Measurements from ENCODE around the gene SLC23A1. TPM values are rescaled to one million over a fixed set of nuclear protein-coding genes. Genes with fewer than 3 reads are reported as not detected.

SLC23A1 gene
- total RNA-seq, 1 donor from 2014 or later, result not detected

GRCh38 chr5:139408191-139408590 is 25.1 kb upstream of the SLC23A1 start:
- no peaks in the 10 kb centered on the region for H3K9me3 ChIP-seq (ENCODE audit: insufficient read depth, low read depth, low read length)
- H3K4me3 ChIP-seq (ENCODE audit: insufficient read depth, low read depth, low read length), result no peak overlapping the region
- H3K9ac ChIP-seq (ENCODE audit: low read length), result no peak overlapping the region
- H3K4me2 ChIP-seq (ENCODE audit: low read length), result no peak overlapping the region
- H3K36me3 ChIP-seq (ENCODE audit: insufficient read depth, low read length), result no peaks in the 10 kb centered on the region
- peaks cover 7% of the 10 kb centered on the region for H3K4me1 ChIP-seq (ENCODE audit: insufficient read depth, low read length)
- no peak overlapping the region for H3K4me3 Mint-ChIP-seq (ENCODE audit: unreplicated experiment)
- H3K4me1 Mint-ChIP-seq (ENCODE audit: low read depth, unreplicated experiment), result peaks cover 2% of the 10 kb centered on the region
- peaks cover 9% of the 10 kb centered on the region for H3K36me3 Mint-ChIP-seq (ENCODE audit: low read depth, unreplicated experiment)
- H3K27ac ChIP-seq (ENCODE audit: low read depth, low read length), result no peak overlapping the region
- TF ChIP-seq EZH2 (IDR thresholded peaks at IDR 0.05; ENCODE audit: insufficient read depth, low read length), result no peak
- TF ChIP-seq, protein P1, sequence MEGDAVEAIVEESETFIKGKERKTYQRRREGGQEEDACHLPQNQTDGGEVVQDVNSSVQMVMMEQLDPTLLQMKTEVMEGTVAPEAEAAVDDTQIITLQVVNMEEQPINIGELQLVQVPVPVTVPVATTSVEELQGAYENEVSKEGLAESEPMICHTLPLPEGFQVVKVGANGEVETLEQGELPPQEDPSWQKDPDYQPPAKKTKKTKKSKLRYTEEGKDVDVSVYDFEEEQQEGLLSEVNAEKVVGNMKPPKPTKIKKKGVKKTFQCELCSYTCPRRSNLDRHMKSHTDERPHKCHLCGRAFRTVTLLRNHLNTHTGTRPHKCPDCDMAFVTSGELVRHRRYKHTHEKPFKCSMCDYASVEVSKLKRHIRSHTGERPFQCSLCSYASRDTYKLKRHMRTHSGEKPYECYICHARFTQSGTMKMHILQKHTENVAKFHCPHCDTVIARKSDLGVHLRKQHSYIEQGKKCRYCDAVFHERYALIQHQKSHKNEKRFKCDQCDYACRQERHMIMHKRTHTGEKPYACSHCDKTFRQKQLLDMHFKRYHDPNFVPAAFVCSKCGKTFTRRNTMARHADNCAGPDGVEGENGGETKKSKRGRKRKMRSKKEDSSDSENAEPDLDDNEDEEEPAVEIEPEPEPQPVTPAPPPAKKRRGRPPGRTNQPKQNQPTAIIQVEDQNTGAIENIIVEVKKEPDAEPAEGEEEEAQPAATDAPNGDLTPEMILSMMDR (IDR thresholded peaks at IDR 0.05; ENCODE audit: insufficient read depth, low read depth, low read length), result no peak
- no peaks in the 10 kb centered on the region for H3K79me2 ChIP-seq (ENCODE audit: insufficient read depth, low read length)
- no peaks in the 10 kb centered on the region for H3K9me3 Mint-ChIP-seq (ENCODE audit: unreplicated experiment)
- no peak for FAIRE-seq
- H3K27me3 Mint-ChIP-seq (ENCODE audit: low read depth, unreplicated experiment), result no peaks in the 10 kb centered on the region
- H3K27ac Mint-ChIP-seq (ENCODE audit: unreplicated experiment), result no peak overlapping the region
- no peaks in the 10 kb centered on the region for H3K27me3 ChIP-seq (ENCODE audit: insufficient read depth, low read length)
- no peak for DNase-seq (ENCODE audit: low read depth)
- no peaks in the 10 kb centered on the region for H4K20me1 ChIP-seq (ENCODE audit: insufficient read depth, low read length)
- H2AFZ ChIP-seq (ENCODE audit: low read depth, low read length), result no peak overlapping the region

- Histone ChIP-seq H3K79me2 (ENCODE audit: insufficient read depth, low read length) (no peaks in the 10 kb centered on the region), H3K27ac (ENCODE audit: low read depth, low read length) (no peak overlapping the region), H3K27me3 (ENCODE audit: insufficient read depth, low read length) (no peaks in the 10 kb centered on the region), H3K9ac (ENCODE audit: low read length) (no peak overlapping the region), H3K4me1 (ENCODE audit: insufficient read depth, low read length) (peaks cover 9% of the 10 kb centered on the region), H3K36me3 (ENCODE audit: insufficient read depth, low read length) (no peaks in the 10 kb centered on the region), H3K9me3 (ENCODE audit: insufficient read depth, low read depth, low read length) (no peaks in the 10 kb centered on the region), H4K20me1 (ENCODE audit: insufficient read depth, low read length) (no peaks in the 10 kb centered on the region), H2AFZ (ENCODE audit: low read depth, low read length) (no peak overlapping the region), H3K4me3 (ENCODE audit: insufficient read depth, low read depth, low read length) (no peak overlapping the region), H3K4me2 (ENCODE audit: low read length) (no peak overlapping the region)
- H3K27me3 Mint-ChIP-seq (ENCODE audit: low read depth, unreplicated experiment), result no peaks in the 10 kb centered on the region
- FAIRE-seq (no peak), DNase-seq (ENCODE audit: low read depth) (no peak)
- H3K4me1 Mint-ChIP-seq (ENCODE audit: low read depth, unreplicated experiment), result peaks cover 2% of the 10 kb centered on the region
- H3K4me3 Mint-ChIP-seq (ENCODE audit: unreplicated experiment), result no peak overlapping the region
- peaks cover 5% of the 10 kb centered on the region for H3K36me3 Mint-ChIP-seq (ENCODE audit: low read depth, unreplicated experiment)
- TF ChIP-seq, protein P1 (IDR thresholded peaks at IDR 0.05; ENCODE audit: insufficient read depth, low read depth, low read length), result no peak
- TF ChIP-seq EZH2 (IDR thresholded peaks at IDR 0.05; ENCODE audit: insufficient read depth, low read length), result no peak
- no peaks in the 10 kb centered on the region for H3K9me3 Mint-ChIP-seq (ENCODE audit: unreplicated experiment)
- no peak overlapping the region for H3K27ac Mint-ChIP-seq (ENCODE audit: unreplicated experiment)
These were observed 24.4 kb upstream of the SLC23A1 start for GRCh38 chr5:139407517-139407916.

- Histone ChIP-seq H3K4me1 (ENCODE audit: insufficient read depth, low read length) (peaks cover 9% of the 10 kb centered on the region), H3K27ac (ENCODE audit: low read depth, low read length) (no peak overlapping the region), H4K20me1 (ENCODE audit: insufficient read depth, low read length) (no peaks in the 10 kb centered on the region), H3K9me3 (ENCODE audit: insufficient read depth, low read depth, low read length) (no peaks in the 10 kb centered on the region), H3K27me3 (ENCODE audit: insufficient read depth, low read length) (no peaks in the 10 kb centered on the region), H3K9ac (ENCODE audit: low read length) (no peak overlapping the region), H3K79me2 (ENCODE audit: insufficient read depth, low read length) (no peaks in the 10 kb centered on the region), H3K4me3 (ENCODE audit: insufficient read depth, low read depth, low read length) (no peak overlapping the region), H3K4me2 (ENCODE audit: low read length) (no peak overlapping the region), H2AFZ (ENCODE audit: low read depth, low read length) (no peak overlapping the region), H3K36me3 (ENCODE audit: insufficient read depth, low read length) (no peaks in the 10 kb centered on the region)
- H3K4me1 Mint-ChIP-seq (ENCODE audit: low read depth, unreplicated experiment), result peaks cover 2% of the 10 kb centered on the region
- DNase-seq (ENCODE audit: low read depth), result no peak
- FAIRE-seq, result no peak
- peaks cover under 1% of the 10 kb centered on the region for H3K36me3 Mint-ChIP-seq (ENCODE audit: low read depth, unreplicated experiment)
- no peak overlapping the region for H3K27ac Mint-ChIP-seq (ENCODE audit: unreplicated experiment)
- H3K4me3 Mint-ChIP-seq (ENCODE audit: unreplicated experiment), result no peak overlapping the region
- H3K9me3 Mint-ChIP-seq (ENCODE audit: unreplicated experiment), result no peaks in the 10 kb centered on the region
- no peaks in the 10 kb centered on the region for H3K27me3 Mint-ChIP-seq (ENCODE audit: low read depth, unreplicated experiment)
- no peak for TF ChIP-seq EZH2 (IDR thresholded peaks at IDR 0.05; ENCODE audit: insufficient read depth, low read length)
- TF ChIP-seq, protein P1 (IDR thresholded peaks at IDR 0.05; ENCODE audit: insufficient read depth, low read depth, low read length), result no peak
These were observed 23.9 kb upstream of the SLC23A1 start for GRCh38 chr5:139406963-139407362.
